Measurements from ENCODE around the gene GAS2.

Gene GAS2

DNA sequence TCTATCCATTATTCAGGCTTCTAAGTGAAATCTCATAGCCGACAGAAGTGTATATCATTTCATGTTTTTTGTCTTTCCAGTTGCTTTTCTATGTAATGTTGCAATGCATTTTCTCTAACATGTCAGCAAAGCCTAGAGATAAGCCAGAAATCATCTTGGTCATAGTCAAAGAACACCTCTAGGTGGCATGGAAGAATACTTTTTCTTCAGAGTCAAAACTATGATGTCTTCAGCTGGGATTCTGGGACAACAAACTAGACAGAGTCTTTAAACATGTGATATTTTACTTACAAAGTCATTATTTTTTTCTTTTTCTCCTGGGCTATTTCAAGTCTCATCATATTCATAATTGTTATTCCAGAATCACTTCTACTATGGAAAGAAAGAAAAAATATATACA, 4.4 kb downstream of the GAS2 start:
- H3K4me3 ChIP-seq (ENCODE audit: low read depth, low read length) = no peak overlapping the region
- DNase-seq (ENCODE audit: low read depth) = no peak

DNA sequence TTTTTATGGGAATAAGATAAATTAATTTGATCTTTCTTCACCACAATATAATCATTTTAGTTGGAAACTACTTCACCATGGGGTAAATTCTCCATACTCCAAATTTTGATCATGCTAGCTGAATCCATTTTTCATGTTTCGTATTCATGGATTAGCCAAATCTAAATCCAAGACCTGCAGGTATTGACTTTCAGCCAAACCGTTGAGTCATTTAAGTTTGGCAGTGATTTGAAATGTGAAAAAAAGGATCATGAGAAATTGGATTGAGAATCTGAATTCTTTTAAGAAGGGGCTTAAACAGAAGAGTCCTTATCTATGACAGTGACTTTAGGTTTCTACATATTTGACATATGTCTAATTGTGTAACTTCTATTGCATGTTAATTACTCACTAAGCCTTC, 5.3 kb downstream of the GAS2 start:
- DNase-seq (ENCODE audit: low read depth) = no peak
- H3K4me3 ChIP-seq (ENCODE audit: low read depth, low read length) = no peak overlapping the region

DNA sequence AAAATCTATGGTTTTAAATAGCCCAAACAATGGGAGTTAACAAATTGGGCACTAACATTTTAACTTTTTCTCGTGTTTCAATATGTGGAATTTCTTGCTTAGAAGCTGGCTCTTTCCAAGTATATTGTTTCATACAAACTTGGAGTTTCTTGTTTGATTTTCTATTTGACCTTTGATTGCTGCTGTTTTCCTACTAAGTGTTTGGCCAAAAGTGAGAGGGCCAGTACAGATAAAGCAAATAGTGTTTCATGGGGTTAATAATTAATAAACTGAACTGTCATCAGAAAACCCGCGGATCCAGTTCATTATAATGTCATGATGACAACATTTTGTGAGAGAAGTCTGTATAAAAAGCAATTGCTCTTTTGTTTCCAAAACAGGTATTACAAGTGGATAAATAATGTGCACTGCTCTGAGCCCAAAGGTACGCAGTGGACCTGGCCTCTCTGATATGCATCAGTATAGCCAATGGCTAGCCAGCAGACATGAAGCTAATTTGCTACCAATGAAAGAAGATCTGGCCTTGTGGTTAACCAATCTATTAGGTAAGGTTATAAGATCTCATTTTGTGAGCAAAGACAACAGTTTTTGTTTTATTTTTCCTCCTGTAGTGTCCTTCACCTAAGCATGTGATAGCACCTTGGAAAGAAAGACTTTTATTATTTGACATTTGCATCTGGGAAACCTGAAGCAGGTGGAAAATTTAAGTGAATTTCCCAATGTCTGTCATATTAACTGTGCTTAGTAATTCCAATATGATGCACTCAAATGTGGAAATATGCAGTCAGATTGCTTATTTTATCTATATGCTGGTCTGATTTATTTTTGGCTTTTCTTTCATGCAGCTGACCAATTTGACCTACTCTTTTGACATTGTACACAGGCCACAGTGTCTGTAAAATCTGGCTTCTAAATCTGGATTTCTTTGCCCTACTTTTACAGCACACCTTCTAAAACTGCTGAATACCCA, 8.3 kb downstream of the GAS2 start:
- H3K4me3 ChIP-seq (ENCODE audit: low read depth, low read length) = no peak overlapping the region
- DNase-seq (ENCODE audit: low read depth) = no peak

DNA sequence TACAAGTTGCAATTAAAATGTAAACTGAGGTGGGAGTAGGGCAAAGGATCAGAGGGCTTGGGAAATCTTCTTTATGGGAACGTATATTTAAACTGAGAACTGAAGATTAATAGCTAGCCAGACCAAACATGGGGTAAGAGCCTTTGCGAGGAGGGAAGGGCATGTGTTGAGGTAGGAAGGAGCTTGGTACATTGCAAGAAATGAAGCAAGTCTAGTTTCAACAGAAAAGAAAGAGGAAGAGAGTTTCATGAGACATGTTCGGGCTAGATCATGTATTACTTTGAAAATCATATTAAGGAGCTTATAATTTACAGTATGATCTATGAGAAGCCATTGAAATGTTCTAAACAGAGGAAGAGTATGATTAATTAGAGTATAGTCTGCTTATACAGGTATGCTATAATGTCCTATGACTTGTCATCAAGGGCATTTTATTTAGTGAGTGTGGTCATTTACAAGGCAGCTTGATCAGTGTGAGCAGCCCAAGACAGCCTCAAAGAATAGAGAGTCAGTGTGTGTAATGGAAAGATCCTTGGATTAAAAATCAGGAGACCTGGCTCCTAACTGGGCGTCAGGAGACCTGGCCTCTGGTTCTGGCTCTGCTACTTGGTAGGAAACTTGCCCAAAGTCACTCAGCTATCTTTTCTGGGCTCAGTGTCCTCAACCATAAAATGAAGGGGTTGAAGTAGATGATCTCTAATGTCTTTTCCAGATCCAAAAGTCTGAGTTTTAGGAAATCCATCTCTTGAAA, 10.9 kb downstream of the GAS2 start:
- DNase-seq (ENCODE audit: low read depth) = no peak
- no peak overlapping the region for H3K4me3 ChIP-seq (ENCODE audit: low read depth, low read length)

DNA sequence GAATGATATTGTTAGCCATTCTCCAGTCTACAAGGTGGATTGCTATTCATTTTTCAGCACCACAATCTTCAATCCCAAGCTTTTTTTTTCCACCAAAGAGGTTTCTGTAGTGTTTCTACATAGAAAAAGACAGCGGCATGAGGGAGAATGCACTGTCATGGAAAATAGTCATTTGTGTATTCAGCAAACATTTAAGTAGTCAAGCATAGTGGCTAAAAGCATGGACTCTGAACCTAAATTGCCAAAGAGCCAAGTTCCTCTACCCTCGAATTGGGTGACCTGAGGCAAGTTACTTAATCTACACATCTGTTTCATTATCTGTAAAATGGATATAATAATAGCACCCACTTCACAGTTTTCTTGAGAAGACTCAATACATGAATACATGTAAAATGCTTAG, 14.2 kb downstream of the GAS2 start:
- no peak for DNase-seq (ENCODE audit: low read depth)
- no peak overlapping the region for H3K4me3 ChIP-seq (ENCODE audit: low read depth, low read length)

DNA sequence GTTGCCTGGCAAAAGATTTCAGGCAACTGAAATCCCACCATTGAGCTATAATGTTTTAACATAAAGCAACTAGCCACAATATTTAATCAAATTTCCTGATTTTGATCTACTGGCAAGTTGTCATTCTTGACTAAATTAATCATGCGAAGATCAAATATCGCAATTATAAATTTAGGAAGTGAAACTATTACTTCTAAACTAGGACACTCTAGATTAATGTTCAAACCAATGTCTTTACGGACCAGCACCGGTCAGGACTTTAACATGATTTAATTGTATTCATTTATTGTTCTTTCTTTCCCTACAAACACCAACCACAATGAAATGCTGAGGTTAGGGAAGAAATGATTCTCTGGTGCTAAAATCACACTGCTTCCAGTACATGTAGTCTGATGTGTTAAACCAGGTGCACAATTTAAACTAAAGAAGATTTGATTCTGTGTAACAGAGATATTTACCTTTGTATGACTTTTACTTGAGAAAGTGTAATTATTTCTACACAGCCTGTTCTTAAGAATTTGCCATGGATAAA, 14.9 kb downstream of the GAS2 start:
- no peak for DNase-seq (ENCODE audit: low read depth)

DNA sequence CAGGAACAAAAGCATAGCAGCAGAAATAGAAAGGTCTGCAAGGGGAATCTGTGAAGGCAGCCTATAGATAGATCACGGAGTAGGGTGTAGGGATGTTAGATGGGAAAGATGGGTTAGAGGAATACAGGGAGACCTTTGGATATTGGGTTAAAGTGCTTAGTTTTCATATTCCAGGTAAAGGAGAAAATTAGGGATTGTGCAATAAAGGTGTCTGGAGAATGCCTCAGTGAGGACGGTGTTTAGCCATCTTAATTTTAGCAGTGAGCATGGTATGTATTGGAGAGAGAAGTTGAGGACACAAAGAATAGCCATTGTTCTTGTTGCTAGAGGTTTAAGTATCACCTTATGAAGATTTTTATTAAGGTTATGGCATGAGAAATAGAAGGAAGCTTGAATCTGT, 17.7 kb downstream of the GAS2 start:
- no peak for DNase-seq (ENCODE audit: low read depth)

More for the DNA sequence above, 14.9 kb downstream of the GAS2 start:
- no peak overlapping the region for H3K4me3 ChIP-seq (ENCODE audit: low read depth, low read length)

DNA sequence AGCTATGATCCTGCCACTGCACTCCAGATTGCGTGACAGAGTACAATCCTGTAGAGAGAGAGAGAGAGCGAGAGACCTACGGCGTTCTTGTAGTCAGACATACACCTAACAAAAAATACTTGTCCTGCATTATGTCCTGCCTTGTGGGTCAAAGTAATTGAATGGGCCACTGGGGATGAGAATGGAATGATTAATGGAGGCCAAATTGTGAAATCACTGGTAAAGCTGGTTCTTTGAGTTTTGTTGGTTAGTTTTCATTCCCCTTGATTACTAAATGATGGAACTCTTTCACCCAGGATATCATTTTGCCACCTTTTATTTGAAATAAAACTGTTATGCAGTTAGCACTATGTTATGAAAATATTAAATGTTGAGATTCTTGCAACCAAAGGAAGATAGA, 18.7 kb downstream of the GAS2 start:
- no peak overlapping the region for H3K4me3 ChIP-seq (ENCODE audit: low read depth, low read length)
- DNase-seq (ENCODE audit: low read depth) = no peak

More for the DNA sequence above, 17.7 kb downstream of the GAS2 start:
- no peak overlapping the region for H3K4me3 ChIP-seq (ENCODE audit: low read depth, low read length)

DNA sequence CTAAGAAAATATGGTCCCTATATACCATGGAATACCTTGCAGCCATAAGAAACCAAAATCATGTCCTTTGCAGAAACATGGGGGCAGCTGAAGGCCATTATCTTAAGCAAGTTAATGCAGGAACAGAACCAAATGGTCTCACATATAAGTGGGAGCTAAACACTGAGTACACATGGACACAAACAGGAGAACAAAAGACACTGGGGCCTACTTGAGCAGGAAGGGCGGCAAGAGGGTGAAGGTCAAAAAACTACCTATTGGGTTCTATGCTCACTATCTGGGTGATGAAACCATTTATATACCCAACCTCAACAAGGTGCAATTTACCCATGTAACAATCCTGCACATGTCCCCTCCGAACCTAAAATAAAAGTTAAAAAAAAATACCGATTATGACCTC, 22.5 kb downstream of the GAS2 start:
- H3K4me3 ChIP-seq (ENCODE audit: low read depth, low read length) = no peak overlapping the region

DNA sequence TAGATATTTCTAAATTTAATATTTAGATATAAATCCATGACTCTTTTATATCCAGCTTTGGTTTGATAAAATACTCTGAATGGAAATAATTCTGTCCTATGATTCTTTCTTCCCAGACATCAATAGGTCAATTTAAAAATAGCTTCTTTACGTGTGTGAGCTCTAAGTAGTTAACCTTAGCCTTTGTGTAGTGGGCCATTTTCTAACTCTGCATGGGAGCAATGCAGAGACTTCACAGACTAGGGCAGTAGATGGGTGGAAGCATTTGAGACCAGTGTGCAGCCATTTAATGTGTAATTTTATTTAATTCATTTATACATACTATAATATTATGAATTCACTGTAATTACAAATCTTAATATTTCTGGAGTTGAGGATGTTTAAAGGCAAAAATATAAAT, 23.8 kb downstream of the GAS2 start:
- H3K4me3 ChIP-seq (ENCODE audit: low read depth, low read length) = no peak overlapping the region
- DNase-seq (ENCODE audit: low read depth) = no peak

More for the DNA sequence above, 22.5 kb downstream of the GAS2 start:
- no peak for DNase-seq (ENCODE audit: low read depth)

DNA sequence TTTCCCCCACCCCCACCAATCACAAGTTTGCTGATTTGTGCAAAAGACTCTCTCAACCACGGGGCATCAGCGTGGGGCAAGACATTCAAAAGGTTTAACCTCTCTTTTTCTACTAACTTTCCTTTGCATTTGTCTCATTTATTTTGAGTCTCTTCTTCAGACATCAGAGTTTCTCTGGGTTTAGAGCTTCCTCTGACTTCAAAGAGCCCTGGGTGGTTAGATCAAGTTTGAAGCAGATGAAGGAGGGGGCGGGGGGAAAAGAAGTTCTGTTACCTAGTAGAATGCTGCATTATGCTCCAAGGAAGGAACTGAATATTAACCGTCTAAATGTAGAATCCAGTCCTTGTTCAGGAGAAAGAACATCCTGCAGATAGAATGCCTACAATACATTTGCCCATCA, 24.5 kb downstream of the GAS2 start:
- H3K4me3 ChIP-seq (ENCODE audit: low read depth, low read length) = no peak overlapping the region
- no peak for DNase-seq (ENCODE audit: low read depth)

DNA sequence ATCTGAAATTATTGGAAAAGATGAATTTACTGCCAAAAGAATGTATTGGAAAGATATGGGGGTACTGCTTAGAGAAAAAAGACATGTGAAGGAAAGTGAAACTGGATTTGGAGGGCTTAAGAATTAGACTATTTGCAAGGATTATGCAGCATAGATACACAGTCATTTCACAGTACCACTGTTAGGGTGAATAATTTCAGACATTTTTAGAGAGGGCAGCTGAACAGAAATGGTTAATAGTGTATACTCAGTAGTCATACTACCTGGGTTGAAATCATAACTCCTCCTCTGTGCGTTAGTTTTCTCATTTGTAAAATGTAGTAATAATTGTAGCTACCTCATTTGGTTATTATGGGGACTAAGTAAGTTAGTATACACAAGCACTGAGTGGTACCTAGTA, 33.0 kb downstream of the GAS2 start:
- no peak overlapping the region for H3K4me3 ChIP-seq (ENCODE audit: low read depth, low read length)
- DNase-seq (ENCODE audit: low read depth) = no peak

DNA sequence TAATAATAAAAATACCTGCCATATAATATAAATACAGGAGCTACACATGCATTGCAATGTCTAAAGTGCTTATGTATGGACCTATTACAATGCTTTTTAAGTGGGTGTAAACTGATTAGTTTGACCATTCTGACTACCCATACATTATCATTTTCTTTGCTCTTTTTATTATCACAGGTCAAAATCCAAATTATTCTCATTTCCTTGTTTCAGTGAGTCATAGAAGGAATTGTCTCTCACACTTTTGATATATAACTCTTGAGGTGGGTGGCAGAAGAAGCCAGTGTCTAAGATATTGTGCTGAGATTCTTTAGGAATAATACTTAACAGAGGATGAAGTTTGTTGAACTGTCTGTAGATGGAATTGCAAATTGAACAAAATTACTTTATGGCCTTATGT, 35.6 kb downstream of the GAS2 start:
- DNase-seq (ENCODE audit: low read depth) = no peak
- no peak overlapping the region for H3K4me3 ChIP-seq (ENCODE audit: low read depth, low read length)

DNA sequence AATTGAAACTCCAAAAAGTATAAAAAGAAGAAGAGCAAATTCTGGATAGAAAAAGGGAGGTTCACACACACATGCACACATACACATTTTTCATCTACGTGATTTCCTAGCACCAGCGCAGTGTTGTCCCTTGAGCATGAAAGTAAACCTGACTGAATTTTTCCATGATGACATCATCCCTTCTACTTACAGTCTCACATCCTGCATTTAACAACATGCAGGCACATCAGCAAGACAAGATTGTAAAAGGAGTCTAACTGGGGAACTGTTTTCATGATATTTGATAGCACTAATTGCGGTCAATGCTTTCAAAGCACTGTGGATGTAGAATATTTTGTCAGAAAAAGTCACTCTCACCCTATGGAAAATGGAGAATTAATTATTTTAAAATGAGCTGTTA, 36.6 kb downstream of the GAS2 start:
- no peak overlapping the region for H3K4me3 ChIP-seq (ENCODE audit: low read depth, low read length)
- DNase-seq (ENCODE audit: low read depth) = peak; percentile 78

DNA sequence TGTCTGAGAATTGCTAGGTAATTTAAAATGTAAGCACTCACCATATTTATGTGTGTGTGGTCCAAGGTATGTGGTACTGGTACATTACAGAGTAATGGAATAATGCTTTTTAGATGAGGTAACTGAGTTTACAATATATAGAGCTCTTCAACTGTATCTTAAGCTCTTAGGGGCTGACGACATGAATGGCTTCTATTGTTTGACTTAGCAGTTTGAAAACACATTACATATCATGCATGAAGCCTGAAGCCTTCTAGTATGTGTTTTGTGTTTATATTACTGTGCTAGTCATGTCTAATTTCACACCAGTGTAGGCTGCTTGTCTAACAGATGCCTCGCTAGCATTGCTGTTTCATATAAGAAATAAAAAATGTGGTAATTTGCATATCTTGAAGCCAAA, 37.2 kb downstream of the GAS2 start:
- H3K4me3 ChIP-seq (ENCODE audit: low read depth, low read length) = no peak overlapping the region
- no peak for DNase-seq (ENCODE audit: low read depth)

DNA sequence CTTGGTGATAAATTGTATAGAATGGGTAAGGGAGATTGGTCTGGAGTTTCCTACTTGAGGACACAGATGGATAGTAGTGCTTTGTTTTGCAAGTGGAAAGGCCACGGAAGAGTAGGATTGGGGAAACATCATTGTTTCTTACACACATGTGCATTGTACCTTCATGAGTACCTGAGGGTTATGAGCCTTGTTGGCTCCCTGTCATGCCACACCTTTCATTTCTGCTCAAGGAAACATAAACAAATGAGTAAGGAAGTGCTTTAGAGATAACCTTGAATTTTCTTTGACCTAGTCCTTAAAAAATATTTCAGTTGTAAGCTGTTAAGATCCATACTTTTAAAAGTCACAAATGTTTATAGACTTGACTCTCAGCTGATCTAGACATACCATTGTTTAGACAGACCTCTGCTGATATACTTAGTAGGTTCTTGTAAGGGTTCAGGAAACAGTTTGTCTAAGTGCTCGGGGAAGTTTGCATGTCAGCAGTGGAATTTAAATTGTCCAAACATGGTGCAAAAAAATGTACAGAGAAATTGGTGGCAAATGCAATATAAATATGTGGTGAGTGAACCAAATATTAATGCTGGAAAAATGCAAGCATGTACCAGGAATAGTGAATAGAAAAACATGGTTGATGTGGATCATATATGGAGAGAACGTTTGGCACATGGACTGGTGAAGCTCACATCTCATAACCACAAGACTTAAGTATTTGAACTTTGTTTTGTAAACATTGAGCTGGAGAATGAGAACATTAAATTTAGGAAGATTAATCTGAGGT, 40.9 kb downstream of the GAS2 start:
- DNase-seq (ENCODE audit: low read depth) = no peak

DNA sequence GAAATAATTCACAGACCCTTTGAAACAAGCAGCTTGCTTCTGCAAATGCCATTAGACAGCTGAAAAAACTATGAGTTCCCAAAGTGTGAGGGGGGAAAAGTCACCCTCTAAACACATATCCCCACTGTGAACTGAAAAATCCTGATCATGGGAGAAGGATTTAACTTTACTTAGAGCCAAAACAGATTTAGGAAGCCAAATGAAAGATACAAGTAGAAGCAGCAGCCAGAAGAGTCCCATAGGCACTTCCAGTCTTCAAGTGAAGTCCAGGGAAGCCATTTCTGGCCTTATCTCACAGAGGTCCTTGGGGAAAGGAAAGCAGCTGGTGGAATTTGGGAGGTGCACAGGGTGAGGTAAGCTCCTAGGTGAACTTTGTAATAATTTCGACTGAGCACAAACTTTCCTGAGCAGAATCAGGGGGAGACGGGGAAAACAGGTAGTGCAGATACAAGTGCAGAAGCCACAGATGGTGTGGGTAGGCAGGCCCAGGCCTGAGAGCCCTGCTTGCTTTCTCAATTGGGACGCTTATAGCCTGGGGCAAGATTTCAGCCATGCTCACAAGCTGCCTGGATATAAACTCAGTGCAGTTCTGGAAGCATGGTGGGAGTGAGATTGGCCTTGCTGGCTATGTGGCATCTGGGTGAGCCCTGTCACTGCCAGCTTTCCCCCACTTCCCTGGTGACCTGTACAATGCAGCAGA, 44.8 kb downstream of the GAS2 start:
- DNase-seq (ENCODE audit: low read depth) = no peak
- no peak overlapping the region for H3K4me3 ChIP-seq (ENCODE audit: low read depth, low read length)

More for the DNA sequence above, 40.9 kb downstream of the GAS2 start:
- H3K4me3 ChIP-seq (ENCODE audit: low read depth, low read length) = no peak overlapping the region

DNA sequence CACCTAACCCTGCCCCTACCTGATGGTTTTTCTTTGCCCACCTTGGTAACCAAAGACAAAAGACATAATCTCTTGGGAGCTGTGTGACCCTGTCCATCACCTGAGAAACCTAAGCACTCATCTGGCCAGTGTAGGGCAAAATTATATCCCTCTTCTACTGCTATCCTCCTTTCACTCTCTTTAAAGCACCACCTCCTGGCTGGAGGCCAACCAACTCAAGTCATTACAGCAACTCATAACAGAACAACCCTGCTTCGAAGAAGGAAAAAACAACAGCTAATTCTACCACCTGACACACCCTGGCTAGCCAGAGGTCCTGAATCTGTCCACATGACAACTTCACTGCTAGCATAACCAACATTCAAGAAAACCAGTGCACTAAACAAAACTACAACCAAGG, 45.5 kb downstream of the GAS2 start:
- no peak overlapping the region for H3K4me3 ChIP-seq (ENCODE audit: low read depth, low read length)
- DNase-seq (ENCODE audit: low read depth) = no peak

DNA sequence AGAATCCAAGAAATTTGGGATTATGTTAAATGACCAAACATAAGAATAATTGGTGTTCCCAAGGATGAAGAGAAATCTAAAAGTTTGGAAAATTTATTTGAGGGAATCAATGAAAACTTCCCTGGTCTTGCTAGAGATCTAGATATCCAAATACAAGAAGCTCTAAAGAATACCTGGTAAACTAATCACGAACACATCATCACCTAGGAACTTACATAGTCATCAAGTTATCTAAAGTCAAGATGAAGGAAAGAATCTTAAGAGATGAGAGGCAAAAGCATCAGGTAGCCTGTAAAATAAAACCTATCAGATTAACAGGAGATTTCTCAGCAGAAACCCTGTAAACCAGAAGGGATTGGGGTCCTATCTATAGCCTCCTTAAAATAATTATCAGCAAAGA, 46.9 kb downstream of the GAS2 start:
- DNase-seq (ENCODE audit: low read depth) = no peak
- no peak overlapping the region for H3K4me3 ChIP-seq (ENCODE audit: low read depth, low read length)
